Activated T-helper 1 cell treated with anti-CD3 and anti-CD28 coated beads, Interleukin-12 subunit alpha, Interleukin-12 subunit beta, Interleukin-2, Interleukin-4 antibody, amounts not matched to agents 30 ng/mL and 10 ng/mL and 1 ng/mL, durations not matched to agents 14 hours and 24 hours and 36 hours (primary cell): Measurements from ENCODE around the gene RTF2. TPM values are rescaled to one million over a fixed set of nuclear protein-coding genes. Genes with fewer than 3 reads are reported as not detected.

Experiments
- DNase-seq: peaks from one replicate; pipeline ENCODE4 v3.0.0; 2021; ENCODE audit warnings: low spot score
- H3K27ac Mint-ChIP-seq: one replicate; pipeline ENCODE4 v1.8.0; 2021; ENCODE audit warnings: mild to moderate bottlenecking, mixed read lengths
- H3K27me3 Mint-ChIP-seq: one replicate; pipeline ENCODE4 v1.8.0; 2022; ENCODE audit warnings: mild to moderate bottlenecking, moderate library complexity, mixed read lengths; ENCODE audit not compliant: insufficient read depth
- H3K36me3 Mint-ChIP-seq: one replicate; pipeline ENCODE4 v1.8.0; 2021; ENCODE audit warnings: low read depth, mixed read lengths
- H3K4me1 Mint-ChIP-seq: one replicate; pipeline ENCODE4 v1.8.0; 2021; ENCODE audit warnings: low read depth, mixed read lengths
- H3K4me3 Mint-ChIP-seq: one replicate; pipeline ENCODE4 v1.8.0; 2021; ENCODE audit warnings: mild to moderate bottlenecking, moderate library complexity, mixed read lengths
- H3K9me3 Mint-ChIP-seq: one replicate; pipeline ENCODE4 v1.8.0; 2021; ENCODE audit warnings: mixed read lengths
- intact Hi-C: fragments of 100-400 bp; cut with micrococcal nuclease; formaldehyde crosslinking; loops from one replicate; pipeline ENCODE4 v1.15.1; 2024
- total RNA-seq: library from RNA; stranded (reverse); gene quantifications from 2 replicates; pipeline ENCODE4 v1.2.3, GENCODE V29; 2022

Gene RTF2
- total RNA-seq, 1 donor from 2014 or later = 113 TPM

DNA sequence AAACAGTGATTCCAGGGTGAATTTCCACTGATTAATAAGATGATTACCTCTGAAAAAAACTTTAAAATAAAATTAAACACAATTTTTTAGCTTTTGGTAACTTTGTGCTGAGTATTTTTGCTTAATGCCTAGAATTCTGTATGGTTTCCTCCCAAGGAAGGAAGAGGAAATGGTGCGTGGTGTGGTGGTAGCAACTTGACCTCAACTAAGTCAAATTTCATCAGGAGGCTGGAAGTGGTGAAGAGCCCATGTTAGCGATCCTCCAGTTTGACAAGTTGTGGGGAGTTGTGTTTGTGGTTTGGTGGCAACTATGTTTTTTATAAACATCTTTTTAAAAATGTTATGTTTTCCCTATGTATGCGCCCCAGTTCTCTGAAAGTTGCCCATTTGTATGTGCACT, 5.0 kb upstream of the RTF2 start:
- Mint-ChIP-seq H3K27me3 (no peaks in the 10 kb centered on the region), H3K36me3 (peaks cover 13% of the 10 kb centered on the region), H3K4me1 (peaks cover 74% of the 10 kb centered on the region), H3K9me3 (no peaks in the 10 kb centered on the region), H3K4me3 (peak overlapping the region; percentile 45), H3K27ac (peak overlapping the region; percentile 81)
- intact Hi-C loops = loop anchor here (1.0 kb wide), 1 partner anchor 23 kb away; no protein-coding TSS in a partner anchor
- no peak for DNase-seq

DNA sequence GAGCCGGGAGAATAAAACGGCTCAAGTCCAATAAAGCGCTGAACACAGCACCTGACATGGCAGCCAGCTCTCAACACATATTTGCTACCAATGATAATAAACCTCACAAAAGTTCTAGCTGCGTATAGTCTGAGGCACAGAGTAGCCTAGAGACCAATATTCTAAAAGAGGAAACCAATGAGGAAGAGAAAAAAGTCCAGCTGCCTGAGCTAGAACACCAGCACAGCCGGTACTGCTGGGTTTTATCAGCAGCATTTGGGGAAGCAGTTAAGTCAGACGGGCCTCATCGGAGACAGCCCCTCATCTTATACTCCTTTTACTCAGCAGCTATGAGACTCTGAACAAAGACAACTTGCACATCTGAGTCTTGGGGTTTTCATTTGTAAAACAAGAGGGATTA, 2.4 kb upstream of the RTF2 start:
- H3K27me3 Mint-ChIP-seq = no peaks in the 10 kb centered on the region
- H3K4me3 Mint-ChIP-seq = no peak overlapping the region
- no peaks in the 10 kb centered on the region for H3K9me3 Mint-ChIP-seq
- peaks cover 81% of the 10 kb centered on the region for H3K4me1 Mint-ChIP-seq
- DNase-seq = no peak
- intact Hi-C loops = no loop called here
- H3K36me3 Mint-ChIP-seq = peaks cover 16% of the 10 kb centered on the region
- no peak overlapping the region for H3K27ac Mint-ChIP-seq

DNA sequence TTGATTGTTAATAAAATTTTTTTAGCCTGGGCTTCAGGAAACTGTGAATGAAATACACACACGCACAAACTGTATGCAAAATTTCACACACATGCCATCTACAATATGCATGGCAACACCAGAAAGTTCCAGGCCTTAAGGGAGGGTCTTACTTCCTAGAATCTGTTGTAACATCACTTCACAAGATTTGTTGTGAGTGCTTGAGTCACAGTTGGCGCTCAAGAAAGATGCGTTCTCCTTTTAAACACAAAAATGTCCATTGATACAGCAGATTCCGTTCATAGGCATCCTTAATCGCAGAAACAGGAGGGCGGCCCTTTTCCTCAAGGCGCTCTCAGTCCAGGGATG, 485 bp upstream of the RTF2 start:
- peaks cover 15% of the 10 kb centered on the region for H3K36me3 Mint-ChIP-seq
- peak overlapping the region; percentile 99 for H3K27ac Mint-ChIP-seq
- intact Hi-C loops = loop anchor here (1.0 kb wide), 5 partner anchors 28 to 110 kb away; partner anchors contain the start of genes AURKA, CSTF1 and FAM210B
- no peaks in the 10 kb centered on the region for H3K9me3 Mint-ChIP-seq
- no peaks in the 10 kb centered on the region for H3K27me3 Mint-ChIP-seq
- peaks cover 61% of the 10 kb centered on the region for H3K4me1 Mint-ChIP-seq
- DNase-seq = no peak
- peak overlapping the region; percentile 100 for H3K4me3 Mint-ChIP-seq

DNA sequence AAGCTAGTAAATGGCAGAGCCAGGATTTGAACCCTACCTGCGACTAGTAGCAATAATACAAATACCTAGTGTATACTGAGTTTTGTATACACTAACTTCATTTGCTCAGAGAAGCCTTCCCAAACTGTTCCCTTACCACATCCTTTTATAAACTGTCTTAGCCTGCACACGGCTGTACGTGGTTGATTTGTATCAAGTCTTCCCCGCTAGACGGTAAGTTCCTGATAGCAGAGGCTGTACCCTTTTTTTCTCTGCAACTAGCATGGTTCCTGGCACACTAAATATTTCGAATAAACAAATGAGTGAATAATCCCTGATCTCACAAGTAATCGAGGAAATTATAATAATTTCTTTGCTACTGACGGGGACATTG, 636 bp downstream of the RTF2 start:
- Mint-ChIP-seq H3K4me3 (peak overlapping the region; percentile 100), H3K4me1 (peaks cover 50% of the 10 kb centered on the region), H3K27ac (peak overlapping the region; percentile 99), H3K27me3 (no peaks in the 10 kb centered on the region), H3K36me3 (peaks cover 20% of the 10 kb centered on the region), H3K9me3 (no peaks in the 10 kb centered on the region)
- DNase-seq = no peak
- intact Hi-C loops = no loop called here

DNA sequence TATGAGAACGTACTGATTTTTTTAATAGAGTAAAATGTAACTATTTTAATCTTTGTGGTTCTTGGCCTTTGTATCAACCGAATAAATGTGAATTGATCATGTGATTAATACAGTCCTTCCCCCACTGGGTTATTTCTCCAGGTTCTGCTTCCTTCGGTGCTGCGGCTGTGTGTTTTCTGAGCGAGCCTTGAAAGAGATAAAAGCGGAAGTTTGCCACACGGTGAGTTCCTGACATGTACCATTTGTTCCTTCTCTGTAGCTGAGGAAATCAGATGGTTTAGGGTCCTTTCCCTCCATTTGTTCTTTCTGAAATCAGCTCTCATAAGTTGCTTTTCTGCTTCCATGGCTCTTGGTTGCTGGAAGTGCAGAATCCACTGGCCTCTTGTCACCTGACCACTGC, 15.5 kb downstream of the RTF2 start:
- intact Hi-C loops = no loop called here
- H3K4me1 Mint-ChIP-seq = peaks cover 24% of the 10 kb centered on the region
- H3K36me3 Mint-ChIP-seq = peaks cover 56% of the 10 kb centered on the region
- DNase-seq = no peak
- peak overlapping the region; percentile 65 for H3K4me3 Mint-ChIP-seq
- no peaks in the 10 kb centered on the region for H3K27me3 Mint-ChIP-seq
- H3K9me3 Mint-ChIP-seq = no peaks in the 10 kb centered on the region
- H3K27ac Mint-ChIP-seq = peak overlapping the region; percentile 76

DNA sequence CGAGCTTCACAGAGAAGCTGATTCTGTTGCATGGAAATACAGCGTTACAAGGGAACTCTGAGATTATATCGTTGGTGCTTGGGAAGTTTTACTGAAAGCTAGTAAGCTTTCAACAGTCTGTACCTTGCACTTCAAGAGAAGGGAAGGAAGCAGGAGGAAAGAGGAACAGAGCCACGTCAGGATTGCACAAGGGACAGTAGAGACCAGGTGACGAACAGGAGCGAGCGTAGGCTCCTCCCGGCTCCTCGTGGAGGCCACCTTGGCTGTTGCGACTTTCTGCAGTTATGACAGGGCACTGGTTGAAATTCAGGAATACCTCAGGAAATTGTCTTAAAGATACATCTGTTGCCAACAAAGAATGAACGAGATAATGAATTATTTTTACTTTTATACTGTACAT, 18.8 kb downstream of the RTF2 start:
- Mint-ChIP-seq H3K4me1 (peaks cover 32% of the 10 kb centered on the region), H3K27me3 (no peaks in the 10 kb centered on the region), H3K9me3 (no peaks in the 10 kb centered on the region), H3K27ac (no peak overlapping the region), H3K4me3 (no peak overlapping the region), H3K36me3 (peaks cover 54% of the 10 kb centered on the region)
- no peak for DNase-seq
- intact Hi-C loops = no loop called here

DNA sequence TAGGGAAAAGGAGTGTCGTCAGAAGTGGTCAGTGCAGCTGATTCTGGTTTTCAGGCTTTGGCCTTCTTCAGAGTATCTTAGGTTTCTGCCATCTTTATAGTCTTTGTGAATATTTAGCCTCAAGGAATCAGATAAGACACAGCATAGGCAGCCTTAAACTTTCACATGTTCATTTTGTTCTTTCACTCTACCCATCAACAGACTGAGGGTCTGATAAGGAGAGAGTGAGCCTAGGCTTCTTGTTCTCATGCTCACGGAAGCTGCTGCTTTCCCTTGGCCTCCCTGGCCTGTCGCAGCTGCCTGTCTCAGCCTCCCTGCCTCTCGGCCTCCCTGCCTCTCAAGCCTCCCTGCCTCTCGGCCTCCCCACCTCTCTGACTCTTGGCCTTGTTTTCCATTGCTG, 20.1 kb downstream of the RTF2 start:
- Mint-ChIP-seq H3K4me3 (no peak overlapping the region), H3K4me1 (peaks cover 22% of the 10 kb centered on the region), H3K27ac (no peak overlapping the region), H3K36me3 (peaks cover 53% of the 10 kb centered on the region), H3K27me3 (no peaks in the 10 kb centered on the region), H3K9me3 (no peaks in the 10 kb centered on the region)
- intact Hi-C loops = no loop called here
- no peak for DNase-seq

DNA sequence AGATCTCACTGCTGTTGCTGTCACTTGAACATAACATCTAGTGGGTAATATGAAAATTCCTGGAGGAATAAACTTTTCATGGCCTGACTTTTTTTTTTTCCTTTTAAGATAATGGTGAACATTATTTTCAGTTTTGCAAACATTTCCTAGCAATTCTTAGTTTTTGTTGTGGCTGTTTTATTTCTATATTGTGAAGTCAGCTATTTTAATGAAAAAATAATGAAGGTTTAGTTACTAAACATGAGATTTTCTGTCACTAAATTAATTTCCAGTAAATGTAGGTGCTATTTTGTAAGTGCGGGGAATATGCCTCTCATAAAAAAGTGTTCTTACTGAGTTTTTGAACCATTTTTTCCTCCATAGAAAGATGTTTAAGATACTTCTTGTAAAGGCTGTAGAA, 32.7 kb downstream of the RTF2 start:
- intact Hi-C loops = loop anchor here (10.0 kb wide), 1 partner anchor 256 kb away; the partner anchor contains the start of gene MC3R
- Mint-ChIP-seq H3K4me1 (no peaks in the 10 kb centered on the region), H3K36me3 (peaks cover 36% of the 10 kb centered on the region), H3K27ac (no peak overlapping the region), H3K27me3 (no peaks in the 10 kb centered on the region), H3K9me3 (peaks cover 4% of the 10 kb centered on the region), H3K4me3 (no peak overlapping the region)
- DNase-seq = no peak

DNA sequence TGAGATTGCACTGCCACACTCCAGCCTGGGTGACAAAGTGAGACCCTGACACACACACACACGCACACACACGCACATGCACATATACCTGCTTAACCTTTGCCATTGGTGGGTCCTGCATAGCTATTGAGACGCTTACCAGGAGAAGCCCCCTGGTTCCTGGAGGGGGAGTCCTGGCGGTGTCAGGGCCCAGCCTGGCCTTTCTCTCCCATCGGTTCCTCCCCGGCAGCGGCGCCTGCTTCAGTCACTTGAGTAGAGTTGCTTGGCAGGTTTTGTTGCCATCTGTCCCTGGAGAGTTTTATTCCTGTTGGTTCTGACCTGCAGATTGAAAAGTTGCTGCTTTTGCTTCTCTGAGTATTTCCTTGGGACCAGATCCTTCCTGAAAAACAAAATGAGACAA, 35.5 kb downstream of the RTF2 start:
- DNase-seq = no peak
- Mint-ChIP-seq H3K27me3 (no peaks in the 10 kb centered on the region), H3K4me3 (no peak overlapping the region), H3K4me1 (no peaks in the 10 kb centered on the region), H3K36me3 (peaks cover 28% of the 10 kb centered on the region), H3K9me3 (no peaks in the 10 kb centered on the region), H3K27ac (no peak overlapping the region)
- intact Hi-C loops = loop anchor here (1.0 to 10.0 kb wide), 3 partner anchors 104 to 259 kb away; partner anchors contain the start of genes AURKA, CSTF1 and MC3R

DNA sequence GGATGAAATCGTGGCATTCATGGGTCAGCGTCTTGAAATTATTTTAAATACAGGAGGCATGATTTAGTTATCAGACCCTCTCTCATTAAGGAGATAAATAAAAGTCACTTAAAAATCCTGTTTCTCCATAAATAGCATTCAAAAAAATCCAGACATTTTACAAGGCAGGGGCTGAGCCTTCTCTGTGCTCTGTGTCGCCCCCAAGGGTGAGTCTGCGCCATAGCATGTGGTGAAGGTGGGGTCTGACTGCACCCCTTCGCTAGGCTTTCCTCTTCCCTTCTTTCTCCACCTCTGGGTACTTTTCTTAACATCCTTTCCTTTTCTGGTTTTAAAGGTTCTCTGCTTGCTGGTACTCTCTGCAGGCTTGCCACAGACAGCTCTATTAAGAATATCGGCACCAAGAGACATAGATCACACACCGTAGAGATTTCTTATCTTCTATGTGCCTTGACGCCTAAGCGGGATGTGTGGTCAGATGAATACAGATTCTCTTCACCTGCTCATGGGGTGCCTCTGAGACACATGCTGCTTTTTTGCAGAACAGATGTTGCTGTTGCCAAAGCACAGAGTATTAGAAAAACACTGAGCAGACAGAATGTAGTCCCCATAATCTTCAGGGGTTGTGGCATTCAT, 36.1 kb downstream of the RTF2 start:
- H3K36me3 Mint-ChIP-seq = peaks cover 27% of the 10 kb centered on the region
- H3K4me1 Mint-ChIP-seq = no peaks in the 10 kb centered on the region
- no peaks in the 10 kb centered on the region for H3K9me3 Mint-ChIP-seq
- H3K4me3 Mint-ChIP-seq = no peak overlapping the region
- no peak for DNase-seq
- peak overlapping the region; percentile 63 for H3K27ac Mint-ChIP-seq
- no peaks in the 10 kb centered on the region for H3K27me3 Mint-ChIP-seq
- intact Hi-C loops = loop anchor here (1.0 to 10.0 kb wide), 3 partner anchors 104 to 260 kb away; partner anchors contain the start of genes AURKA, CSTF1 and MC3R

DNA sequence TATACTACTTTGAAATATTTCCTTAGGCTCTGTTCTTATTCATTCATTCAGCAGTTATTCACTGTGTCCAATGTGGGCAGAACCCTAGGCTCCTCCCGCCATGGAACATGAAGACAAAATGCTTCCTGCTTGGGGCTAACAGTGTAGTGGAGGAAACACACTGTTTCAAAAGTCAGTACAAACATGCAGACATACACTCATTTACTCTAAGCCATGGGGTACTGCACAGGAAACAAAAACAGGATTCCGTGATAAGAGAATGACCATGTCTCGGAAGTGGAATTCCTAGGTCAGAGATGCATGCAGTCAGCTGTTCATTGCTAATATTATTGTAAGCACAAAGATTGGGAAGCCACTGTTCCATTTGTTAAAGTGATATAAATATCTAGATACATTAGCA, 37.7 kb downstream of the RTF2 start:
- H3K36me3 Mint-ChIP-seq = peaks cover 25% of the 10 kb centered on the region
- DNase-seq = no peak

DNA sequence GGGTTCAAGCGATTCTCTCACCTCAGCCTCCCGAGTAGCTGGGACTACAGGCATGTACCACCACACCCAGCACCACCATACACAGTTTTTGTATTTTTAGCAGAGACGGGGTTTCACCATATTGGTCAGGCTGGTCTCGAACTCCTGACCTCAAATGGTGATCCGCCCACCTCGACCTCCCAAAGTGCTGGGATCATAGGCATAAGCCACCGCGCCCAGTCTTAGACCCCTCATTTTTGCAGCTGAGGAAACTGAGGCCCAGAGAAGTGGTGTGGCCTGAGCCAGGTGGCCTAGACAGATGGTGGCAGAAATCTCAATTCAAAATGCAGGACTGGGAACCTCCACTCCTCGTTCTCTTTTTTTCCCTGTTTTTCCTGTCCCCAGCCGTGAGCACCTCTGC, 43.5 kb downstream of the RTF2 start:
- H3K36me3 Mint-ChIP-seq = peaks cover 7% of the 10 kb centered on the region
- no peaks in the 10 kb centered on the region for H3K27me3 Mint-ChIP-seq
- H3K9me3 Mint-ChIP-seq = no peaks in the 10 kb centered on the region
- H3K4me3 Mint-ChIP-seq = no peak overlapping the region
- no peak for DNase-seq
- no peak overlapping the region for H3K27ac Mint-ChIP-seq
- no peaks in the 10 kb centered on the region for H3K4me1 Mint-ChIP-seq
- intact Hi-C loops = no loop called here

More for the DNA sequence above, 37.7 kb downstream of the RTF2 start:
- Mint-ChIP-seq H3K4me1 (no peaks in the 10 kb centered on the region), H3K4me3 (no peak overlapping the region), H3K9me3 (no peaks in the 10 kb centered on the region), H3K27me3 (no peaks in the 10 kb centered on the region), H3K27ac (no peak overlapping the region)
- intact Hi-C loops = loop anchor here (10.0 kb wide), 1 partner anchor 261 kb away; the partner anchor contains the start of gene MC3R

DNA sequence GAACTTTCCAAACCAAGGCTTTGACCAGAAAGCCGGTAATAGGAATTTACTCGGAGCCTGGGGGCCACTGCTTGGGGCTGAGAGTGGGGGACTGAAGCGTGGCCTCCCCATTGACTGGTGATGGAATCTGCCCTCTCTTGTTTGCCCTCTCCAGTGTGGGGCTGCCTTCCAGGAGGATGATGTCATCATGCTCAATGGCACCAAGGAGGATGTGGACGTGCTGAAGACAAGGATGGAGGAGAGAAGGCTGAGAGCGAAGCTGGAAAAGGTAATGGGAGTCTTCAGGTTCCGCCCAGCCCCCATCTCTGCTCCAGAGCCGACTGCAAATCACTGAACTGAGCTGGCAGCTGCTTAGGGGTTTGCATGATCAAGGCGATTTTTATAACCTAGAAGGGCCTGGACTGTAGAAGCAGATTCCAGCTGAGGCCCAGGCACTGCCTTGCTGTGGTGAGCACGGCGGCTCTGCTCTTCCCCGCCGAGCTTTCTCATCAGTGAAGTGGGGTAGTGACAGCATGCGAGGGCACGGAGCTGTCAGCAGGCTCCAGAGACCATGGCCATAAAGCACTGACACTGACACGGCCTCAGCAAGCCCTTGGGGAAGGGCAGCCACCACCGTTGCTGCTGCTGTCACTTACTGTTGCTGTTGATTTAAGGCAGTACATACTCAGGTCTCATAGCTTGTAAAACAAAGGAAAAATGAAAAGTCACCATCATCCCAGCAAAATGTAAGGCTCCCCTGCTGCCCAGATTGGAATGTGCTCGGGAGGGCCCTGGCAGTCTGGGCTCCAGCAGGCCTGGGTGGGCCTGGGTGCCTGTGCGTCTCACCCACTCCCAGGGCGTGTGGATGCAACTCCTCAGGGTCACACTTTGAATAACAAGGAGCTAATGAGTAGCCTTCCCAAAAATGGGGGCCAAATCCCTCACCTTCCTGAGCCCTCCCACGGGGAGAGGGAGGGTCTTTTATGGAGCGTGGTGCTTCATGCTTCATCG, 45.0 kb downstream of the RTF2 start:
- intact Hi-C loops = no loop called here
- no peaks in the 10 kb centered on the region for H3K27me3 Mint-ChIP-seq
- no peak overlapping the region for H3K4me3 Mint-ChIP-seq
- no peaks in the 10 kb centered on the region for H3K4me1 Mint-ChIP-seq
- H3K27ac Mint-ChIP-seq = no peak overlapping the region
- H3K36me3 Mint-ChIP-seq = peaks cover 17% of the 10 kb centered on the region
- no peaks in the 10 kb centered on the region for H3K9me3 Mint-ChIP-seq
- DNase-seq = no peak
